Measurements from ENCODE around the gene ZMYND8. TPM values are rescaled to one million over a fixed set of nuclear protein-coding genes. Genes with fewer than 3 reads are reported as not detected.

The ZMYND8 gene
- total RNA-seq, 4 donors from 2014 or later: 22.7 to 44.5 (median 28.6) TPM

GRCh38 chr20:47345214-47345613 lies 11.3 kb downstream of the ZMYND8 start:
- ATAC-seq (ENCODE audit: low FRiP score) (no peak), DNase-seq (ENCODE audit: low spot score) (no peak)
- TF ChIP-seq, protein P1, sequence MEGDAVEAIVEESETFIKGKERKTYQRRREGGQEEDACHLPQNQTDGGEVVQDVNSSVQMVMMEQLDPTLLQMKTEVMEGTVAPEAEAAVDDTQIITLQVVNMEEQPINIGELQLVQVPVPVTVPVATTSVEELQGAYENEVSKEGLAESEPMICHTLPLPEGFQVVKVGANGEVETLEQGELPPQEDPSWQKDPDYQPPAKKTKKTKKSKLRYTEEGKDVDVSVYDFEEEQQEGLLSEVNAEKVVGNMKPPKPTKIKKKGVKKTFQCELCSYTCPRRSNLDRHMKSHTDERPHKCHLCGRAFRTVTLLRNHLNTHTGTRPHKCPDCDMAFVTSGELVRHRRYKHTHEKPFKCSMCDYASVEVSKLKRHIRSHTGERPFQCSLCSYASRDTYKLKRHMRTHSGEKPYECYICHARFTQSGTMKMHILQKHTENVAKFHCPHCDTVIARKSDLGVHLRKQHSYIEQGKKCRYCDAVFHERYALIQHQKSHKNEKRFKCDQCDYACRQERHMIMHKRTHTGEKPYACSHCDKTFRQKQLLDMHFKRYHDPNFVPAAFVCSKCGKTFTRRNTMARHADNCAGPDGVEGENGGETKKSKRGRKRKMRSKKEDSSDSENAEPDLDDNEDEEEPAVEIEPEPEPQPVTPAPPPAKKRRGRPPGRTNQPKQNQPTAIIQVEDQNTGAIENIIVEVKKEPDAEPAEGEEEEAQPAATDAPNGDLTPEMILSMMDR (IDR thresholded peaks at IDR 0.05): no peak

DNA sequence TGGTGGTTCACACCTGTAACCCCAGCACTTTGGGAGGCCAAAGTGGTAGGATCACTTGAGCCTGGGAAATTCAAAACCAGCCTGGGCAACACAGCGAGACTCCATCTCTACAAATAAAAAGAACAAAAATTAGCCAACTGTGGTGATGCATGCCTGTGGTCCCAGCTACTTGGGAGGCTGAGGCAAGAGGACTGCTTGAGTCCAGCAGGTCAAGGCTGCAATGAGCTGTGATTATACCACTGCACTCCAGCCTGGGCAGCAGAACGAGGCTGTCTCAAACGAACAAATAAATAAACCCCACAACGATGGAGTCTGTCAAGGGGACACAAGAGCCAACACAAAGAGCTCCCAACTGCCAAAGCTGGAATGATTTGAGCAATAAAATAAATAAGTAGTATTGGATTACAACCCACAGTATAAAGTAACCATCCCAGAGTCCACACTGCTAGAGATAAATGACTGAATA lies 13.5 kb downstream of the ZMYND8 start:
- TF ChIP-seq, protein P1 (IDR thresholded peaks at IDR 0.05): no peak
- DNase-seq (ENCODE audit: low spot score) (no peak), ATAC-seq (ENCODE audit: low FRiP score) (no peak)

DNA sequence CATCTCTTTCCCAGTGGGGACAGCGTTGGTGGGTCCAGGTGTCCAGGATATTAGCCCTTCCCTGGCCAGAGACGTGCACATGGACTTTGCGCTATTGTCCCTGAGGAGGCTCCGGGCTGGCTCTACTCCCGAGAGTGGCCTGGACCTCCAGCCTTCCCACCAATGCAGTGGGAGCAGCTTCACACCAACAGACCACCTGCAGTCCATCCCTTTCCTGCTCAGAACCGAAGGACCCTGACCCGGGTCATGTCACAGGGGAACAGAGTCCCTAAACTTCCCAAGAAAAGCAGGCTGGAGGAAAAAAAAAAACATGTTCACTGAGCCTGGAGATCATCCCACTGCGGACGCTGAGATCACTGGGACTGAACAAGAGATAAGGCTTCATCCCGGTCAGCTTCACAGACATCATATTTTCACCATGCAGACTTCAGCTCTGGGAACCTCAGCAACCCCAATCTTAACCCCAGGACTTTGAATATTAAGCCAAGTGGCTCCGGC lies 18.3 kb downstream of the ZMYND8 start:
- TF ChIP-seq, protein P1 (IDR thresholded peaks at IDR 0.05): no peak
- ATAC-seq (ENCODE audit: low FRiP score) (no peak), DNase-seq (ENCODE audit: low spot score) (no peak)

DNA sequence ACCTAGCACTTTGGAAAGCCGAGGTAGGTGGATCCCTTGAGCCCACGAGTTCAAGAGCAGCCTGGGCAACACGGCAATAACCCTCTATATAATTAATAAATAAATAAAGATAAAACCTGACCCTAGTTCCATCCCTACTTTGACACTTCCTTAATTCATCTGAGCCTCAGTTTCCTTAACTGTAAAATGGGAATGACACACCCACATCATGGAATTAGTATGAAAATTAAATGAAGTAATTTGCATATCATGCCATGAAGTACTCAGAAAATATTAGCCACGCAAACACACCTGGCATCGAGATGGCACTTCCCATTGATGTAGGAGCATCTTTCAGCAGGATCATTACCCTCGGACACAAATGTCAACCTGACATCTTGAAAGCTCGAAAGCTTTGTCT lies 19.1 kb downstream of the ZMYND8 start:
- TF ChIP-seq, protein P1 (IDR thresholded peaks at IDR 0.05): no peak
- DNase-seq (ENCODE audit: low spot score) (no peak), ATAC-seq (ENCODE audit: low FRiP score) (no peak)

- TF ChIP-seq, protein P1 (IDR thresholded peaks at IDR 0.05): no peak
- ATAC-seq (ENCODE audit: low FRiP score) (no peak), DNase-seq (ENCODE audit: low spot score) (no peak)
Measured at GRCh38 chr20:47336129-47336754, 20.3 kb downstream of the ZMYND8 start.

GRCh38 chr20:47335251-47336128 lies 21.0 kb downstream of the ZMYND8 start:
- TF ChIP-seq, protein P1 (IDR thresholded peaks at IDR 0.05): no peak
- no peak for ATAC-seq (ENCODE audit: low FRiP score)

More at GRCh38 chr20:47335251-47336128, 21.0 kb downstream of the ZMYND8 start:
- DNase-seq (ENCODE audit: low spot score): no peak
